Inflammatory macrophage treated with lipopolysaccharide for 1 hour (primary cell): Measurements from ENCODE around the gene ROBO1.
A peak's percentile ranks its signal among the peaks of the same experiment; 100 is the strongest.

Experiments used
- DNase-seq, 2 donors: peaks; one replicate each; pipeline ENCODE4 v3.0.0-alpha.2; 2020 to 2022

Gene ROBO1

DNA sequence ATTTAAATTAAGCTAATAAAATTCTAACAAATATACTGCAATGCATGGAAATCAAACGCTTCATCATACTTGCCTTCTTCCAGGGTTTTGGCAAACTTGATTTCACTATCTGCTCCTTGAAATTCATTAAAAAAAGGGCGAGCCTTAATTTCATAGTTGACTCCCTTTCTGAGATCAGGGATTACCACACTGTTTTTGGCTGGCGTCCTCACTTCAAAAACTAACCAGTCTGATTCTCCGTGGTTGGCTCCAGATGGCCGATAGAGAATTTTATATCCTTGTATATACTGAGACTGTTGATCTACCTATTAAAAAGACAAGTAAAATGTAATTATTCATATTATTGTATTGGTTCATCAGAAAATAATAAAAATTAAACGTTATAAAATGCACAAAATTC, 1106.8 kb downstream of the ROBO1 start:
- no peak for DNase-seq

DNA sequence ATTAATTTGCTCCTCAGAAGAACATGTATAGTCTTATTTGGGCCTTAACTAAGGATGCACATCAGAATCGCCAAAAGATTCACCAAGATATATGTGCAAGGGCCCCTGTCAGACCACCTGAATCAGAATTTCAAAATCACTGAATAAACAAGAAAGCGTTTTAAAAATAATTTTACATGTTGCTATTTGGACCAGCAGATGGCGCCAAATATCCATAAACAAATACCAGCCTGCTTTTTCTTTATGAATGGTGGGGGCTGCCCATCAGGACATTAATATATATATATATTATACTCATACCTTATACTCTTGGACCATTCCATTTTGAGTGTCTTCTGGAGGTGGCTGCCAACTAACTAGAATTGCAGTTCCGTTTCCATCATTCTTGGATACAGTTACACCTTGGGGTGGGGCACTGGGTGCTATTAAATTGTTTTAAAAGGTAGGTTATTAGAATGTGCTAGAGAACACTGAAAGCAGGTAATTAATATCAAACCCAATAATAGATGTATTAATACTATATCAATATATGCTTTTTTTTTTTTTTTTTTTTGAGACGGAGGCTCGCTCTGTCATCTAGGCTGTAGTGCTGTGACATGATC, 1108.3 kb downstream of the ROBO1 start:
- peak; percentile 15 to 68 for DNase-seq

- no peak for DNase-seq
Observed at GRCh38 chr3:78647726-78648125, 1120.1 kb downstream of the ROBO1 start.

GRCh38 chr3:78645628-78646310, 1122.0 kb downstream of the ROBO1 start:
- DNase-seq = peak; percentile 50 to 78

- DNase-seq = no peak
Observed at GRCh38 chr3:78644847-78645246, 1123.0 kb downstream of the ROBO1 start.

- no peak for DNase-seq
Observed at GRCh38 chr3:78642226-78643035, 1125.4 kb downstream of the ROBO1 start.

DNA sequence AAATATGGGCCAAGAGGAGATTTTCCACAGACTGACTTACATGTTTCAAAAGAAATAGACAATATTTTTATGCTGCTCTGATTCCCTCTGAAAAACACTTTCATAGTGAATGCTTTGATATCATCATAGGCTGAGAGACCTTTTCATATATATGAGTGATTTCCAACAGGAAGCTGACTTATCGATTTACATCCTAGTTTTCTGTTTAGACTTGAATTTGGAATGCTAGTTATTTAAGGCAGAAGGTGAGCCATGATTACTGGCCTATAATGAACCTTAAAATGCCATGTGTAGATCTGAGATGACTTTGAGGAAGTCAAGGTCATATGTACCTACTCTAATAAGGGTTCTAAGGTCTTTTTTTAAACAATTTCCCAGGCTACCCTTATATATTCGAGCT, 1126.1 kb downstream of the ROBO1 start:
- DNase-seq = no peak

DNA sequence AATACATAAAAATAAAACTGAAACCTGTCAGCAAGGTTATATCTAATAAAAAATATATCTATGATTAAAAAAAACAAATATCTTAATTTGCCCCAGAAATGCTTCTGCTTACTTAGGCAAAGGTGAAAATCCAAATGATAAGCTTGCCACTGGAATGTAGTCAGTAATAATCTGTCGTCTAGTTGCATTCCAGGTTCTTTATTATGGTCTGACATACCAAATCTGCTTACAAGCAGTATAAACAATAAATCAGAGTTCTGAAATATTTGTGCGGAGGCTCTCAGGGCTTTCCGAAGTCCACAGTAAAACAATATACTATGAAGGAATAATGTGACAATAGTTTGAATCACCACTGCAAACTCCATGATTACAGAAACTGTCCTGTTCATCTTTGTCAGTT, 1133.5 kb downstream of the ROBO1 start:
- DNase-seq = no peak

- peak; percentile 35 to 46 for DNase-seq
Observed at GRCh38 chr3:78633626-78634025, 1134.2 kb downstream of the ROBO1 start.

- no peak for DNase-seq
Observed at GRCh38 chr3:78632925-78633553, 1134.8 kb downstream of the ROBO1 start.

DNA sequence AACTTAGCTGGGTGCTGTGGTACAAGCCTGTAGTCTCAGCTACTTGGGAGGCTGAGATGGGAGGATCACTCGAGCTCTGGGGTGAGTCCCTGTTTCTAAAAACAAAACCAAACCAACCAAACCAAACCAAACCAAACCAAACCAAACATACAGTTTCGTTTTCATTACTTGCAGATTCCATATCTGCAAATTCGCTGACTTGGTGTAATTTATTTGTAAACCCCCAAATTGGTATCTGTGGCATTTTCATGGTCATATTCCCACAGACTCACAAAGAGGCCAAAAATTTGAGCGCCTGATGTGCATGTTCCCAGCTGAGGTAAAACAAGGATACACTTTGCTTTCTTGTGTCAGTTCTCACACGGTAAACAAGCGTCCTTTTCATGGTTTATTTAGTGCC, 1138.3 kb downstream of the ROBO1 start:
- DNase-seq = no peak

DNA sequence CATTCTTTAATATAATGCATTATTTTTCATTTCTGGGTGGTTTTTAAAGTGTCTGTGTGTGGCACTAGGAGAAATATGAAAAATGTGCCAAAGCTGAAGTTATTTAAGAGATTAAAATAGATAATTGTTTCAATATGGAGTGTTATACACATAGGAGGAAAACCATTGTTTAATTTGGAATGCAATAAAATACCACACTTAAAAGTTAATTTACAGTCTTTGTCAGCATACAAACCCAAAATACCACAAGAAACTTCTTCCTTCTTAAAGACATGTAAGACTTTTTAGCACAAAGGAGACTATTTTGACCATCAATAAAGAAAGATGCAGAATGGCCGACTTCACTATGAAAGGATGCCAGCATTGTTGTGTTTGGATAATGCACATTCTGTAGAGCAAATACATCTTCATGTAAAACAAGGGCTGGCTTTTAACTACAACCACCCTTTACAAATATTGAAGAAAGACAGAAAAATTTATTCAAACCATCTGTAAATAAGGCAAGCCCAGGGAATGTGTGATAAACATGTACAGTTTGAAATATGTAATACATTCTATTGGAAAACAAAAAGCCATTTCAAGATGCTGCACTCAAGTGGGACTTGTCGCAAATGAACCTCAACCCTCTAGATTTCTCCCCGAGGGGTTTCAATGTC, 1146.6 kb downstream of the ROBO1 start:
- DNase-seq = no peak

DNA sequence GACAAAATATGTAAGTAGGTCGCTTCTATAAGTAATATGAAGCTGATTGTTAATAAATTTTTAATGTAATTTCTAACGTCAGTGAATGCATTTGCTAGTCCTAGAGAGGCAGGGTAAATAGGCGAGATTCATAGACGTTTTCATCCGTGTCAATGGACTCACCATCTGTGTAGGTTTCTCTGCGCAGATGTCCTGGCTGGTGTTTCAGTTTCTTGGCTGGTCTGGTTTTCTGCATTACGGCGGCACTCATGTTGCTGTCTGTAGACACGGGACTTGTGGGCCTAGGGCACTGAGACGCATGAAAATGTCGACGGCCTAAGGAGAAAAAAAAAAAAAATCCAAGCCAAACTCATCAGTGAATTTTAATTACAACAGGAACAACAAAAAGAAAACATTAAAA, 1153.3 kb downstream of the ROBO1 start:
- no peak for DNase-seq

GRCh38 chr3:78613421-78613879, 1154.3 kb downstream of the ROBO1 start:
- DNase-seq = no peak

GRCh38 chr3:78611278-78611677, 1156.5 kb downstream of the ROBO1 start:
- DNase-seq = no peak

- no peak for DNase-seq
Observed at GRCh38 chr3:78610462-78611125, 1157.2 kb downstream of the ROBO1 start.

GRCh38 chr3:78606756-78607155, 1161.0 kb downstream of the ROBO1 start:
- DNase-seq = no peak

DNA sequence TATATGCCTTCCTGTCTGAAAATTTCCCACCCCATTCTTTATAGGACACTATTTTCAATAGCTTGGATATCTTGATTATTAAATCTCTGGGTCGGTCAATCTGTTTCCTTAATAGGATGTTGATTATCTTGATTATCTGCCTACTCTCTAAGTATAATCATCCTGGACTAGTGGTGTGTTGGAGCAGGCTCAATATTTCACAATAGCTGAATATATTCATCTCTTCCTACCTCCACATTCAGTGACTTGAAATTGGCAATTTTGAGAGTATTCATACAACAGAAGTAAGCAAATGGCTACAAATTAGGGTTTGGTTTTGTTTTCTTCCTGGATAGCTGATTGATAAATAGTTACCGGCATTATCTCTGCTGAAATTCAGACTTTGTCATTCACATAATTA, 1162.6 kb downstream of the ROBO1 start:
- DNase-seq = no peak

DNA sequence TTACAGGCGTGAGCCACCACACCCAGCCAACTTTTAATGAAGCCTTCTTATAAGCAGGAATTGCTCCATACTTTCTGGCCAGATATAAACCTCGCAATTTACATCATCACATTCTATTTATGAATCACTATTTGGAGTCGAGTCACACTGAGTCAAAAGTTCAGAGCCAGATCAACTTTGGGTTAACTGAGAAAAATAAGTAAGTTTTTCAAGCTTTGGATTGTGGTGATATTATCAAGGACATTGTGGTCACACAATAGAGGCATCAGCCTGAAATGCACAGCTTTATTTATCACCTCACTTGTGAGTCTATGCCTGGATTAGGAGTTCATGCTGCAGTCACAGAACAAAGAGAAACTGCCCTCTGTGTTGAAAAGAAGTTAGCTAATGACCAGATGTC, 1163.5 kb downstream of the ROBO1 start:
- no peak for DNase-seq

DNA sequence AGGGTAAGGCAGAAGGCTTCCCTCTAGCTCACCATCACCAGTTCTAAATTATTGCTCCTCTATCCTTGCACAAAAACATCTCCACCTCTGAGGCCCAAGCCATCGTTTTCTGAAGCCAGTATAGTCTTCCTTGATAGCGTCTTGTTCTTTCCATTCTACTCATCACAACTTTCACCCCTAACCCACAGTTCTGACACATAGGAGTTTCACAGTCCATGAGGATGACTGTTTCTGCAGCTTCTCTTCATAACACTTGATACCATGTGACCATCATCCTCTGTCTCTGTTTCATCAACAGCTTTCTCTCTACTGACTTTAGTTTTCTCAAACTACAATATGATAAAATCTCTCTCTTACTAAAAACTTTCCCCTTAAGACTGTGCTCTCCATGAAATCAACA, 1166.5 kb downstream of the ROBO1 start:
- DNase-seq = no peak

GRCh38 chr3:78589778-78590177, 1178.0 kb downstream of the ROBO1 start:
- DNase-seq = no peak

DNA sequence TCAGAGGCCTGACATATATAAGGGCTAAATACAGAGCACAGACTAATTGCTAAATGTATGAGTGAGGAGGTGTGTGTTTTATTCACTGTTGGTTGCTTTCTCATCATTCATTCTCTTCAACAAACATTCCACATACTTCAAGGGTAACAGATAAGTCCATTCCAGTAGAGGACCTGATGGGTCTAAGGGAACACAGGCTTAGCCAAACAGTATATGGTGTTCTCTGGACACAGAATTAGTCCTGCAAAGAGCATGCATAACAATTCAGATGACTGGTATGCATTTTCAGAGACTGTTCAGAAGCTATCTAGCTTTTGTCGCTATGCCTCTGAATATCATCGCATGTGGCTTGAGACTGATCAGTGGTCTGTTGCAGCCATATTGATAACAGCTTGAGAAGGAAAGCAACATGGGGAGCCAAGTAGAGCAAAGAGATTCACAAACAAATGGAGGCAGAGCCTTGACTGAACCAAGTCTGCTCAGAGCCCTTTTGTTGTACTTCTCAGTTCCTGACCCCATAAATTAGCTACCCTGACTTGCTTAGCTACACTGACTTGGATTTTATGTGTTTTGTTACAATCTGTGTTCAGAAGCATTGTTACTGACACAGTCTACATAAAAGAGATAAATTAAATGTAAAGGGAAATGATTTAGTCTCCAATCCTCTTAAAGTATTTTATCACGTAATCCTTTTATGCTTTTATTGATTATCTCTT, 1178.7 kb downstream of the ROBO1 start:
- DNase-seq = no peak
